Naive thymus-derived CD4-positive, alpha-beta T cell (primary cell): ENCODE measurements around the gene FBXO36. TPM values are rescaled to one million over a fixed set of nuclear protein-coding genes. Genes with fewer than 3 reads are reported as not detected.
A peak's percentile ranks its signal among the peaks of the same experiment; 100 is the strongest.

Experiments
- ATAC-seq: fragments of 150-1000 bp; cut with Tn5 transposase; 2 replicates; pipeline ENCODE4 v1.10.0; 2021; ENCODE audit warnings: mild to moderate bottlenecking, moderate library complexity
- CTCF ChIA-PET: fragments of 350-600 bp; sonication (Branson Sonifier 250); formaldehyde crosslinking; loops from one replicate; lab custom pipeline; 2021; ENCODE audit warnings: antibody characterized with exemption; lab: Charles Lee
- POLR2A ChIA-PET: fragments of 350-600 bp; sonication (Branson Sonifier 250); formaldehyde crosslinking; loops from one replicate; lab custom pipeline; 2021; ENCODE audit warnings: antibody characterized with exemption, inconsistent platforms; lab: Charles Lee
- DNase-seq, 9 donors: peaks; one replicate each; pipeline versions ENCODE4 v3.0.0 to v3.0.0-alpha.2; 2020 to 2022; ENCODE audit warnings: mixed read lengths in 1 of 9
- H3K27ac ChIP-seq: one replicate; pipeline ENCODE4 v1.7.0; 2013; ENCODE audit warnings: mild to moderate bottlenecking, low read depth, low read length, moderate library complexity
- H3K27me3 ChIP-seq, 2 donors: one replicate each; pipeline ENCODE4 v1.7.0; 2013; ENCODE audit warnings: low read length in 2 of 2, mild to moderate bottlenecking in 2 of 2, moderate library complexity in 2 of 2; ENCODE audit not compliant: control insufficient read depth in 2 of 2, insufficient read depth in 2 of 2
- H3K36me3 ChIP-seq, 3 experiments: 1 replicate in 2 of 3; 2 replicates in 1 of 3; pipeline ENCODE4 v1.7.0; 2013; ENCODE audit warnings: low read length in 3 of 3, mild to moderate bottlenecking in 3 of 3, moderate library complexity in 1 of 3; ENCODE audit not compliant: insufficient read depth in 3 of 3, control insufficient read depth in 2 of 3
- H3K4me1 ChIP-seq, 2 donors: one replicate each; pipeline ENCODE4 v1.7.0; 2013; ENCODE audit warnings: low read length in 2 of 2, mild to moderate bottlenecking in 2 of 2, moderate library complexity in 1 of 2; ENCODE audit not compliant: control insufficient read depth in 2 of 2, insufficient read depth in 2 of 2
- H3K4me3 ChIP-seq: 2 replicates; pipeline ENCODE4 v1.7.0; 2013; ENCODE audit warnings: mild to moderate bottlenecking, low read length
- H3K9me3 ChIP-seq, 3 experiments: 1 replicate in 2 of 3; 2 replicates in 1 of 3; pipeline ENCODE4 v1.7.0; 2013; ENCODE audit warnings: low read length in 3 of 3; ENCODE audit not compliant: control insufficient read depth in 2 of 3
- H3K27ac Mint-ChIP-seq, 9 donors: one replicate each; pipeline ENCODE4 v1.8.0; 2020 to 2022; ENCODE audit warnings: mixed read lengths in 9 of 9, mild to moderate bottlenecking in 8 of 9, moderate library complexity in 5 of 9, inconsistent platforms in 2 of 9
- H3K27me3 Mint-ChIP-seq, 5 donors: one replicate each; pipeline ENCODE4 v1.8.0; 2021 to 2022; ENCODE audit warnings: mixed read lengths in 5 of 5, mild to moderate bottlenecking in 1 of 5
- H3K36me3 Mint-ChIP-seq, 5 donors: one replicate each; pipeline ENCODE4 v1.8.0; 2020 to 2022; ENCODE audit warnings: mixed read lengths in 5 of 5, mild to moderate bottlenecking in 3 of 5, inconsistent platforms in 1 of 5
- H3K4me1 Mint-ChIP-seq, 7 donors: one replicate each; pipeline ENCODE4 v1.8.0; 2020 to 2022; ENCODE audit warnings: mixed read lengths in 7 of 7, mild to moderate bottlenecking in 3 of 7, inconsistent platforms in 1 of 7
- H3K4me3 Mint-ChIP-seq, 10 donors: one replicate each; pipeline ENCODE4 v1.8.0; 2020 to 2022; ENCODE audit warnings: mild to moderate bottlenecking in 10 of 10, mixed read lengths in 10 of 10, moderate library complexity in 6 of 10, inconsistent platforms in 2 of 10
- H3K9me3 Mint-ChIP-seq, 11 donors: one replicate each; pipeline ENCODE4 v1.8.0; 2020 to 2022; ENCODE audit warnings: mixed read lengths in 11 of 11, mild to moderate bottlenecking in 4 of 11, inconsistent platforms in 1 of 11, moderate library complexity in 1 of 11
- intact Hi-C, 2 donors: fragments of 100-400 bp; cut with micrococcal nuclease; formaldehyde crosslinking; loops; one replicate each; pipeline ENCODE4 v1.15.1; 2023
- polyA plus RNA-seq, 2 donors: library from polyadenylated mRNA; unstranded; fragments of 300-500 nt; fragmentation: Illumina TruSeq; gene quantifications; one replicate each; pipeline ENCODE4 v1.2.3, GENCODE V29; 2021
- total RNA-seq, 6 experiments: library from RNA in 5 of 6; stranded (reverse) in 5 of 6; gene quantifications; 1 replicate in 5 of 6; 2 replicates in 1 of 6; pipeline ENCODE4 v1.2.3 and lab custom pipeline; 2021 to 2026

FBXO36 gene
- total and polyA plus RNA-seq, 7 experiments from 2014 or later = 0.51 to 1.8 (median 1.2) TPM

DNA sequence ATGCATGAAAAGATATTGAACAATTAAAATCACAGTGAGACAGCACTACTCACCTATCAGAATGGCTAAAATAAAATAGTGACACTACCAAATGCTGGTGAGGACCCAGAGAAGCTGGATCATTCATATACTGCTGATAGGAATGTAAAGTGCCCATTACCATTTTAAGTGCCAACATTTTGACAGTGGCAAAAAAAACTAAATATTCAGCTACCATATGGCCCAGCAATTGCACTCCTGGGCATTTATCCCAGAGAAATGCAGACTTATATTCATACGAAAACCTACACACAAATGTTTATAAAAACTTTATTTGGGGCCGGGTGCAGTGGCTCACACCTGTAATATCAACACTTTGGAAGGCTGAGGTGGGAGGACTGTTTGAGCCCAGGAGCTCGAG, 47.6 kb downstream of the FBXO36 start:
- H3K27me3 Mint-ChIP-seq = no peaks in the 10 kb centered on the region
- ChIA-PET POLR2A (no interaction called here), CTCF (no interaction called here)
- H3K27me3 ChIP-seq = no peaks in the 10 kb centered on the region
- H3K36me3 ChIP-seq = no peaks in the 10 kb centered on the region
- no peak for DNase-seq
- no peaks in the 10 kb centered on the region for H3K9me3 ChIP-seq
- no peaks in the 10 kb centered on the region for H3K4me1 Mint-ChIP-seq
- H3K4me3 ChIP-seq = no peak overlapping the region
- no peaks in the 10 kb centered on the region for H3K4me1 ChIP-seq
- intact Hi-C loops = no loop called here
- H3K36me3 Mint-ChIP-seq = peaks cover 0 to 6% (median 0%) of the 10 kb centered on the region in 5 donors
- H3K9me3 Mint-ChIP-seq = peaks cover 0 to 2% (median 0%) of the 10 kb centered on the region in 11 donors
- ATAC-seq = no peak
- H3K27ac ChIP-seq = no peak overlapping the region
- H3K27ac Mint-ChIP-seq = no peak overlapping the region
- H3K4me3 Mint-ChIP-seq = no peak overlapping the region

DNA sequence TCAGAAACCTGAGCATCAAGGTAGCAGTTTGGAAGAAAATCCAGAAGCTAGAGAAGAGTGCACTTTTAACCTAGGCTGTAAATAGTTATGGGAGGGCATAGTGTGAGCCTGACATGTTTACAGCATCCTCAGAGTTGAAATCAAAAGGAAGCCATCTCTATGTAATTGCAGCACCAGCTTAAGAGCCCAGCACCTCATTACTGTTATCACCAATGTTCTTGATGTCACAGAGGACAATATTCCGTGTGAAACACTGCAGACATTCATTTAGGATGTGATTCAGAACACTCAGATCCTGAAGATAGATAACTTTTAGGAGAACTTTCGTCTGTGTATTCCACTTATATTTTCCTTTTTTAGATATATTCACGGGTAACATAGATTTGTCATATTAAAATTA, 48.1 kb downstream of the FBXO36 start:
- intact Hi-C loops = no loop called here
- Histone ChIP-seq H3K4me1 (no peaks in the 10 kb centered on the region), H3K27me3 (no peaks in the 10 kb centered on the region), H3K4me3 (no peak overlapping the region), H3K9me3 (no peaks in the 10 kb centered on the region), H3K36me3 (no peaks in the 10 kb centered on the region), H3K27ac (no peak overlapping the region)
- DNase-seq (no peak), ATAC-seq (no peak)
- POLR2A ChIA-PET = no interaction called here
- Mint-ChIP-seq H3K27ac (no peak overlapping the region), H3K9me3 (peaks cover 0 to 2% (median 0%) of the 10 kb centered on the region in 11 donors), H3K27me3 (no peaks in the 10 kb centered on the region), H3K4me3 (no peak overlapping the region), H3K36me3 (peaks cover 0 to 6% (median 0%) of the 10 kb centered on the region in 5 donors), H3K4me1 (no peaks in the 10 kb centered on the region)
- CTCF ChIA-PET = no interaction called here

DNA sequence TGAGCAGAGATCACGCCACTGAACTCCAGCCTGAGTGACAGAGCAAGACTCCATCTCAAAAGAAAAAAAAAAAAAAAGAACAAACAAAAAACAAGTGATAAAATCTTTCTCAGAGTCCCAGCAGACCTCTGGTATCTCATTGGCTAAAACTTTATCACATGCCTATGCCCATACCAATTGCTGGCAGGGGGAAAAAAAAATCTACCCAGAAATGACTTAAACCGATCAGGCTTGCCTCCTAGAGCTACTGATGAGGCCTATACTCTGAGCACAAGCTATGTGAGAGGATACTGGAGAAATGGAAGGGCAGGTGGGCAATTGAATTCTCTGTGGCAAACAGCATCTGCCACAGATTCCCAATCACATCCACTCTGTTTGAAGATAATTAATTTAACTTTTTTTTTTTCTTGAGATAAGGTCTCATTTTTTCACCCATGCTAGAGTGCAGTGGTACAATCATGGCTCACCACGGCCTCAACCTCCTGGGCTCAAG, 49.0 kb downstream of the FBXO36 start:
- Mint-ChIP-seq H3K36me3 (peaks cover 0 to 6% (median 0%) of the 10 kb centered on the region in 5 donors), H3K27ac (no peak overlapping the region), H3K27me3 (no peaks in the 10 kb centered on the region), H3K4me1 (no peaks in the 10 kb centered on the region), H3K9me3 (peaks cover 0 to 2% (median 0%) of the 10 kb centered on the region in 11 donors), H3K4me3 (no peak overlapping the region)
- ChIA-PET POLR2A (interaction anchor here (0.7 kb wide), 1 partner anchor 853 kb away, joined by 5 read pairs; no protein-coding TSS in a partner anchor), CTCF (no interaction called here)
- Histone ChIP-seq H3K4me1 (no peaks in the 10 kb centered on the region), H3K27me3 (no peaks in the 10 kb centered on the region), H3K4me3 (no peak overlapping the region), H3K27ac (no peak overlapping the region), H3K36me3 (no peaks in the 10 kb centered on the region), H3K9me3 (no peaks in the 10 kb centered on the region)
- ATAC-seq (no peak), DNase-seq (no peak)
- intact Hi-C loops = no loop called here

DNA sequence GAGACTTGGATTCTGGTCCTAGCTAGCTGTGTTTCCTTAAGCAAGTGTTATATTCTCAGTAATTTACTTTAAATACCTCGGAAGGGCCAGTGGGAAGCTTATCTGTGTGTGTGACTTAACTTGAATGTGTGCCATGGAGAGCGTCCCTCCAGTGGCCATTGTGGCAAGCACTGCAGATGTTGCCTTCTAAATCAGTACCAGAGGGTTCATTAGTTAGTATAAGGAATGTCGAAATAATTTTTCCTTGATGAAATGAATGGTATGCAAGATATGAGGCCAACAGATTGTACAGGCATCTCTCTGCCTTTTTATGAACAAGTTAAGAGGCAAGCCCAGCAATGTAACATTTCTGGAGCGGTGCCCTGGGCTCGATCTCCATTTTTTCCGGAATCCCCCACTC, 52.0 kb downstream of the FBXO36 start:
- H3K9me3 ChIP-seq = no peaks in the 10 kb centered on the region

DNA sequence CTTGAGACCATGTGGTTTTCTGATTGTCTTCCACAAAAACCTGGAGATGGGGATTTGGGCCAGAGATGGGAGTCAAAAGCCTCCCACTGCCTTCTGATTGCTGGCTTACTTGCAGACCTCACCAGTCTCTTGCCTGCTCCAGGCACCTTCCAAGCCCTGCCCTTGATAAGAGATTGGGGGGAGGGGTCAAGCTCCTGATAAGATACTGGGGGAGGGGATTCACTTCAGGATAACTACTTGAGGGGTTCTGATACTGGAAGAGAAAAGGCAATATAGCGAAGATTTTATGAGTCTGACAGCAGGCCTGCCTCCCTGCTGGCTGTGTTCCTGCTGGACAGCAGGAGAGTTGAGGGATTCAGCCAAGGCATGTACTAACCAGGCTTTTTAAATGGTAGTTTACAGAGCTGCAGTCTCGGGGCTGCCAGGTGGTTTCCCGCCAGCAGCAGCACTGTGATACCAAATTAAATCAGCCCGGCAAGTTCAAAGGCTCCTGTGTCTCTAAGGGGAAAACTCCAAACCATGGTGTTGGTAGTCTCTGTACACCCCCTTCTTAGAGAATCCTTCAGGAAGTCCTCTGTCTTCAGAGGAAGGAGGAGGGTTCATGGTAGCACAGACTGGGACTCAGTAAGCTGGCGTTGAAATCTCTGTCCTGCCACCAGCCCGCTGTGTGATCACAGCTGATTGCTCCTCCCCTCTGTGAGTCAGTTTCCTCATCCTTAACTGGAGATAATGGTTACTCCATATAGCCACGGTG, 58.3 kb downstream of the FBXO36 start:
- no peaks in the 10 kb centered on the region for H3K9me3 Mint-ChIP-seq
- ATAC-seq = no peak
- CTCF ChIA-PET = no interaction called here

More for the DNA sequence above, 52.0 kb downstream of the FBXO36 start:
- no peaks in the 10 kb centered on the region for H3K4me1 ChIP-seq
- CTCF ChIA-PET = no interaction called here
- no peak overlapping the region for H3K27ac ChIP-seq
- no peaks in the 10 kb centered on the region for H3K36me3 Mint-ChIP-seq
- H3K27me3 Mint-ChIP-seq = no peaks in the 10 kb centered on the region
- H3K4me3 Mint-ChIP-seq = no peak overlapping the region
- ATAC-seq = no peak
- intact Hi-C loops = no loop called here
- POLR2A ChIA-PET = no interaction called here
- no peak for DNase-seq
- H3K4me3 ChIP-seq = no peak overlapping the region
- H3K27ac Mint-ChIP-seq = no peak overlapping the region
- no peaks in the 10 kb centered on the region for H3K36me3 ChIP-seq
- no peaks in the 10 kb centered on the region for H3K9me3 Mint-ChIP-seq
- H3K27me3 ChIP-seq = no peaks in the 10 kb centered on the region
- no peaks in the 10 kb centered on the region for H3K4me1 Mint-ChIP-seq

DNA sequence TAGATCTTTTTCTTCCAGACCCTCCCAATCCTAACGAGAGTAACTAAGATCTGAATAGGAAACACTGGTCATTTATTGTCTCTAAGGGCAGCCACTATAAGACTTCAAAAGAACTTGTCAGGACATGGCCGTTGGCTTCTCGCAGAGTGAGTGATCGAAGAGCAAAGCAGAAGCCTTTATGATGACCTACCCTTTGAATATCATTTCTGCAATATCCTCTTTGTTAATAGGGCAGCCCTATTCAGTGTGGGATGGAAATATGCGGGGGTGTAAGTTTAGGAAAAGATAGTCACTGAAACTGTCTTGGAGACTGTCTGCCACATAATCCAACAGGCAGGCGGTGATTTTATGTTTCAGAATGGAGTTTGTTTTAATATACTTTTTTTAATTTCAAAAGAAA, 70.9 kb downstream of the FBXO36 start:
- no peak overlapping the region for H3K4me3 ChIP-seq
- ATAC-seq = no peak
- peaks cover 0 to 4% (median 0%) of the 10 kb centered on the region in 11 donors for H3K9me3 Mint-ChIP-seq
- no peaks in the 10 kb centered on the region for H3K9me3 ChIP-seq
- no peaks in the 10 kb centered on the region for H3K4me1 Mint-ChIP-seq
- H3K4me1 ChIP-seq = no peaks in the 10 kb centered on the region
- H3K4me3 Mint-ChIP-seq = no peak overlapping the region
- peaks cover 0 to 21% (median 3%) of the 10 kb centered on the region in 5 donors for H3K36me3 Mint-ChIP-seq
- H3K27ac Mint-ChIP-seq = no peak overlapping the region
- no peaks in the 10 kb centered on the region for H3K27me3 ChIP-seq
- H3K36me3 ChIP-seq = no peaks in the 10 kb centered on the region
- intact Hi-C loops = no loop called here
- DNase-seq = no peak
- no peak overlapping the region for H3K27ac ChIP-seq
- ChIA-PET POLR2A (interaction anchor here (0.6 kb wide), 1 partner anchor 129 kb away, joined by 3 read pairs; no protein-coding TSS in a partner anchor), CTCF (no interaction called here)
- H3K27me3 Mint-ChIP-seq = peaks cover 0 to 6% (median 0%) of the 10 kb centered on the region in 5 donors

More for the DNA sequence above, 58.3 kb downstream of the FBXO36 start:
- intact Hi-C loops = no loop called here
- peaks cover 0 to 4% (median 0%) of the 10 kb centered on the region in 5 donors for H3K36me3 Mint-ChIP-seq
- H3K4me1 ChIP-seq = no peaks in the 10 kb centered on the region
- H3K36me3 ChIP-seq = no peaks in the 10 kb centered on the region
- H3K9me3 ChIP-seq = no peaks in the 10 kb centered on the region
- no peak overlapping the region for H3K4me3 Mint-ChIP-seq
- POLR2A ChIA-PET = no interaction called here
- H3K4me3 ChIP-seq = no peak overlapping the region
- peak overlapping the region in 1 of 9 donors; percentile 38 for H3K27ac Mint-ChIP-seq
- no peaks in the 10 kb centered on the region for H3K27me3 Mint-ChIP-seq
- H3K27ac ChIP-seq = no peak overlapping the region
- H3K27me3 ChIP-seq = no peaks in the 10 kb centered on the region
- peaks cover 0 to 9% (median 0%) of the 10 kb centered on the region in 7 donors for H3K4me1 Mint-ChIP-seq
- DNase-seq = no peak
